Right cardiac atrium (tissue), 5 donors: ENCODE measurements around the gene CNTNAP2. TPM values are rescaled to one million over a fixed set of nuclear protein-coding genes. Genes with fewer than 3 reads are reported as not detected.
"Not testable (repeated sequence)": the region's sequence is repeated elsewhere in the genome, so short reads cannot be mapped to it uniquely, and the experiment has no call there.

Experiments used
- ATAC-seq, 2 donors: fragments of 200-7000 bp; cut with Tn5 transposase; one replicate each; pipeline versions ENCODE4 v1.8.0 to v1.9.1; 2020; ENCODE audit warnings: moderate library complexity in 2 of 2, mild to moderate bottlenecking in 1 of 2
- DNase-seq, 3 donors: peaks; one replicate each; pipeline ENCODE4 v3.0.0-alpha.2; 2020
- H3K27ac ChIP-seq: one replicate; pipeline ENCODE4 v1.5.1; 2013; ENCODE audit warnings: mild to moderate bottlenecking, low read length, control low read depth, moderate library complexity
- H3K27me3 ChIP-seq: one replicate; pipeline ENCODE4 v1.6.1; 2013; ENCODE audit not compliant: control insufficient read depth, insufficient read depth
- H3K4me1 ChIP-seq: one replicate; pipeline ENCODE4 v1.6.1; 2013; ENCODE audit warnings: low read length; ENCODE audit not compliant: control insufficient read depth, insufficient read depth
- H3K4me3 ChIP-seq: one replicate; pipeline ENCODE4 v1.5.1; 2013; ENCODE audit warnings: low read length, control low read depth
- H3K9me3 ChIP-seq: one replicate; pipeline ENCODE4 v1.6.1; 2013; ENCODE audit warnings: low read length; ENCODE audit not compliant: control insufficient read depth
- WGBS: extraction: QIAGEN DNeasy Blood & Tissue Kit; methylation state at CpG from one replicate; pipeline ENCODE4 v1.1.7; 2013; 5-methylcytosine and 5-hydroxymethylcytosine counted together
- intact Hi-C, 4 donors: fragments of 100-400 bp; cut with DNase I; formaldehyde crosslinking; loops; one replicate each; pipeline versions ENCODE4 v1.11.0 to v1.14.0; 2022 to 2023
- polyA plus RNA-seq: library from polyadenylated mRNA; stranded (reverse); fragments of 200-250 nt; gene quantifications from one replicate; pipeline ENCODE4 v1.2.3, GENCODE V29; 2013
- total RNA-seq, 4 donors: library from RNA; stranded (reverse); fragmentation: NEBNext Ultra II Directional; extraction: Animal tissue kit (Norgen Biotek cat#: 25700); gene quantifications; one replicate each; pipeline ENCODE4 v1.2.1, GENCODE V29; 2021
- donor health status: healthy with polysubstance abuse.
- donor health status: DM: no; HTN: yes; CAD: no.
- donor health status: DM: no; HTN: no; CAD: no.
- donor health status: DM: no; HTN: yes; CAD: no; lungs with severe emphysema.
- donor health status: DM: yes; HTN: yes; CAD: no.

Gene CNTNAP2
- total and polyA plus RNA-seq, 5 donors = 0.23 to 1.7 (median 0.91) TPM; not detected in 1

- intact Hi-C loops = no loop called here
- DNase-seq = no peak
- no peaks in the 10 kb centered on the region for H3K27me3 ChIP-seq
- no peaks in the 10 kb centered on the region for H3K4me1 ChIP-seq
- 27% methylated on average over 2 of the region's 2 CpGs for WGBS
- H3K27ac ChIP-seq = no peak overlapping the region
- no peak for ATAC-seq
- no peak overlapping the region for H3K4me3 ChIP-seq
- H3K9me3 ChIP-seq = no peaks in the 10 kb centered on the region
Measured at GRCh38 chr7:147106746-147107145, 990.1 kb downstream of the CNTNAP2 start.

- H3K27me3 ChIP-seq, H3K27ac ChIP-seq, H3K9me3 ChIP-seq, H3K4me3 ChIP-seq, intact Hi-C loops, DNase-seq, ATAC-seq, H3K4me1 ChIP-seq: not testable (repeated sequence)
- 86% methylated on average over 1 of the region's 1 CpG for WGBS
Measured at GRCh38 chr7:147114525-147114924, 997.9 kb downstream of the CNTNAP2 start.

GRCh38 chr7:147136352-147136751, 1019.8 kb downstream of the CNTNAP2 start:
- H3K4me1 ChIP-seq = no peaks in the 10 kb centered on the region
- H3K9me3 ChIP-seq = no peaks in the 10 kb centered on the region
- intact Hi-C loops = no loop called here
- DNase-seq (no peak), ATAC-seq (peak in 1 of 2 donors; percentile 75)
- H3K27ac ChIP-seq = no peak overlapping the region
- no peak overlapping the region for H3K4me3 ChIP-seq
- 47% methylated on average over 2 of the region's 2 CpGs for WGBS
- no peaks in the 10 kb centered on the region for H3K27me3 ChIP-seq

DNA sequence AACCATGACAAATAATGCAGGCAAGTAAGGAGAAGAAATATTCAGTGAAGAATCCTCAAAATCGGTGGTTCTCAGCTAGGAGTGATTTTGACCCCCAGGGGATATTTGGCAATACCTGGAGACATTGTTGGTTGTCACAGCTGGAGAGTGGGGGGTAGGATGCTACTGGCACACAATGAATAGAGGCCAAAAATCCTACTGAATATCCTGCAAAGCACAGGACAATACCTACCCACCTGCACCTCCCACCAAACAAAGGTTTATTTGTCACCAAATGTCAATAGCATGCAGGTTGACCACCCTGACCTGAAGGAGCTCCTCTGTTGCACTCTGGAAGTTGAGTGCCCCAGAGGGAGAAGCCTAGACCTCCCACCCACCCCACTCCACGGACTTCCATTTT, 1028.6 kb downstream of the CNTNAP2 start:
- no peak overlapping the region for H3K27ac ChIP-seq
- H3K4me1 ChIP-seq = no peaks in the 10 kb centered on the region
- ATAC-seq = no peak
- H3K4me3 ChIP-seq = no peak overlapping the region
- WGBS = 49% methylated on average over 2 of the region's 2 CpGs
- H3K9me3 ChIP-seq = no peaks in the 10 kb centered on the region
- no peaks in the 10 kb centered on the region for H3K27me3 ChIP-seq
- no peak for DNase-seq
- intact Hi-C loops = no loop called here

DNA sequence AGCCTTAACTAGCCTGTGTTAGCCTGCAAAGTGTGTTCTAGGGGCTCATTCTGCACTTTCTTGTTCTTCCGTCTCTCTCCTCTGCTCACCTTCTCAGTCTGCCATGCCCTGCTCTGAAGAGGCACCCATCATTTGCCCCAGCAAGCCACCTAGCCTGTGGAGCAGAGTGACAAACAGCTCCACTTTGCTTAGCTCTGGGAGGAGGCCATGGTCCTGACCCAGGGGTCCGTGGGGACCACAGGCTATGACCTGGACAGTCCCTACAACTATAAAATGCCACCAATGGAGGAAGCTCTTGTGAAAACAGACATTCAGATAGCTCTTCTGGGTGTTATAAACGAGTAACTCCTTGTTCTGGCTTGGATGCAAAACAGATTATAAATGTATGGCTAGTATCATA, 1029.6 kb downstream of the CNTNAP2 start:
- WGBS = 71% methylated on average over 3 of the region's 3 CpGs
- H3K4me1 ChIP-seq = no peaks in the 10 kb centered on the region
- H3K27ac ChIP-seq = no peak overlapping the region
- ATAC-seq = no peak
- DNase-seq = no peak
- intact Hi-C loops = no loop called here
- H3K9me3 ChIP-seq = no peaks in the 10 kb centered on the region
- H3K4me3 ChIP-seq = no peak overlapping the region
- no peaks in the 10 kb centered on the region for H3K27me3 ChIP-seq

DNA sequence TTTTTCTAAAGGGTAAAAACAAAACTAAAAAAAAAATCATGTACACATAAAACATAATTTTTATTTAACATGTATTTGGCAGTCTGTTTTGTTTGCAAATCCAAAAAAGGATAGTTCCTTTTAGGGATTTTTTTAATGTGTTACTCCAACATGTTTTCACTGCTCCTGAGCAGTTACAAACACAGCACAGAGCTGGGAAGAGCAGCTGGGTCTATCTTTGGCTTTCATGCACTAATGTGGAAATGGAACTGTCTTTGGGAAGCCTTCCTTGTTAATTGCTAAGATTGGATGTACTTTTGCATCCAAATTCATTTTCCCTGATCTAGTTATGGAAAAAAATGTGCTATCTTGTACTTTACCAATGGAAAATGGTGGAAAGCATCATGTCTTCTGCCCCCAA, 1035.1 kb downstream of the CNTNAP2 start:
- Histone ChIP-seq H3K27ac (no peak overlapping the region), H3K4me3 (no peak overlapping the region), H3K4me1 (no peaks in the 10 kb centered on the region), H3K9me3 (no peaks in the 10 kb centered on the region), H3K27me3 (no peaks in the 10 kb centered on the region)
- intact Hi-C loops = no loop called here
- DNase-seq = no peak
- ATAC-seq = no peak

GRCh38 chr7:147153571-147153970, 1037.0 kb downstream of the CNTNAP2 start:
- 86% methylated on average over 3 of the region's 3 CpGs for WGBS
- intact Hi-C loops = no loop called here
- ATAC-seq (no peak), DNase-seq (no peak)
- Histone ChIP-seq H3K4me3 (no peak overlapping the region), H3K9me3 (no peaks in the 10 kb centered on the region), H3K4me1 (no peaks in the 10 kb centered on the region), H3K27ac (no peak overlapping the region), H3K27me3 (no peaks in the 10 kb centered on the region)

DNA sequence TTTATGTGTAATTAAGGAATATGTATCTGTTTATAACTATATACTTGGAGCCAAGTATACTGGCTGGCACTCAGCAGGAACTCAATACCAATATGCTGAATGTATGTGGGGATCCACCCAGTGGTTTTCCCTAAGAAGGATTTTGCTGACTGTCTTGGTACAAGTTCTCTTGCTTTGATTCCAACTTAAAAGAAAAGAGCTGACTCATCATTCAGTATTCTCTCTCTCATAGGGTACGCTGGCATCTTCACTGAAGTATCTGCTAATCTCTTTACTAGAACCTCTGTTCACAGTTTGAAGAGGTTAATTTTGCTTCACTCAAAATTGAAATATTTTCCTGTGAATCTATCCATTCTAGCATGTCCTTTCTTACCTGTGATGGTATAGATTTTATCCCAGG, 1044.8 kb downstream of the CNTNAP2 start:
- Histone ChIP-seq H3K27me3 (no peaks in the 10 kb centered on the region), H3K4me3 (no peak overlapping the region), H3K9me3 (no peaks in the 10 kb centered on the region), H3K27ac (no peak overlapping the region), H3K4me1 (no peaks in the 10 kb centered on the region)
- DNase-seq = no peak
- WGBS = 81% methylated on average over 1 of the region's 1 CpG
- intact Hi-C loops = no loop called here
- no peak for ATAC-seq

DNA sequence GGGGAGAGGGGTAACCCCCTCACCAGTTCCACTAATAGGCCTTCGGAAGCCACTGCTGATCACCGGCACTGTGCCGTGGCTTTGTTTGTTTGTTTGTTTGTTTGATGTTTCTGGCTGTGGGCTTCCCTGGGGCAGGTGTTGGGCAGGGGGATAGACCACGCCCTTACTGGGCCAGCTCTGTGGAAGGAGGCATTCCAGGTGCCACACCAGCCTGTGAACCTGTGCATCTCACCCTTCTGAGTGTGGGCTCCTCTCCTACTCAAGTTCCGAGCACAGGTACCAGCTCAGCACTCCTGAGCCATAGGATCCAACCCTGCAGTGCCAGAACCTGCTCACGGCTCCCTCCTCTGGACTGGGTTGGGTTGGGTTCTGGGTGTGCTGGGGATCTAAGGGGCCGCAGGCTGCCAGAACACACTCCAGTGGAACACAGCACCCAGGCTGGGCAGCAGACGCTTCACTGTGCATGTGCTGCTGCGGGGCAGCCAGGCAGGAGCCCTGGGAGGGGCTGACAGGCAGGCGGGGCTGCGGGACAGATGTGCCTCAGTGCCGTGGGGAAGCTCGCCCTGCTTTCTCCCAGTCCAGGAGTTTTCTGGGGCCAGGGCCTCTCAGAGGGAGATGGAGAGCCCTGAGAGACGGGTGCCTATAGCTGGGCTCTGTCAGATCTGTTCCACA, 1053.9 kb downstream of the CNTNAP2 start:
- intact Hi-C loops = no loop called here
- no peak for ATAC-seq
- no peaks in the 10 kb centered on the region for H3K4me1 ChIP-seq
- H3K4me3 ChIP-seq = no peak overlapping the region
- no peaks in the 10 kb centered on the region for H3K27me3 ChIP-seq
- peak in 1 of 3 donors; percentile 38 for DNase-seq
- H3K9me3 ChIP-seq = no peaks in the 10 kb centered on the region
- H3K27ac ChIP-seq = no peak overlapping the region
- 80% methylated on average over 14 of the region's 14 CpGs for WGBS

DNA sequence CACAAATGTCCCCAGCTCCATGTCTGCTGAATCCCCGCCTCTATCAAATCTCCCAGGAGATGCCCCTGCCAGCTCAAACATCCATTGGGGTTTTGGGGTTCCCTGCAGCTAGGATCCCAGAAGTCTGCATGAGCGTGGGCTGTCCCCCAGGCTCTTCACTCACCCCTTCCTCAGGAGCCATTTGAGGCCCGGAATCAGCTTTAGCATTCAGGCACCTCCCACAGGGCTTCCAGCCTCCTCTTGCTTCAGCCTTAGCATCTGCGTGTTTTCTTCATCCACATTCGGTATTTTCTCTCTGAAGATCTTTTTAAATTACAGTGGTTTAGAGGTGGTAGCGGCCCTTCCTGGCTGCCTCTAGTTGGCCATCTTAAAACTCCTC, 1054.4 kb downstream of the CNTNAP2 start:
- Histone ChIP-seq H3K27ac (no peak overlapping the region), H3K9me3 (no peaks in the 10 kb centered on the region), H3K4me1 (no peaks in the 10 kb centered on the region), H3K4me3 (no peak overlapping the region), H3K27me3 (no peaks in the 10 kb centered on the region)
- intact Hi-C loops = no loop called here
- DNase-seq (no peak), ATAC-seq (no peak)
- 73% methylated on average over 6 of the region's 6 CpGs for WGBS

GRCh38 chr7:147173883-147174282, 1057.3 kb downstream of the CNTNAP2 start:
- Histone ChIP-seq H3K4me1 (no peaks in the 10 kb centered on the region), H3K4me3 (no peak overlapping the region), H3K9me3 (no peaks in the 10 kb centered on the region), H3K27ac (no peak overlapping the region), H3K27me3 (no peaks in the 10 kb centered on the region)
- DNase-seq (no peak), ATAC-seq (no peak)
- intact Hi-C loops = no loop called here

DNA sequence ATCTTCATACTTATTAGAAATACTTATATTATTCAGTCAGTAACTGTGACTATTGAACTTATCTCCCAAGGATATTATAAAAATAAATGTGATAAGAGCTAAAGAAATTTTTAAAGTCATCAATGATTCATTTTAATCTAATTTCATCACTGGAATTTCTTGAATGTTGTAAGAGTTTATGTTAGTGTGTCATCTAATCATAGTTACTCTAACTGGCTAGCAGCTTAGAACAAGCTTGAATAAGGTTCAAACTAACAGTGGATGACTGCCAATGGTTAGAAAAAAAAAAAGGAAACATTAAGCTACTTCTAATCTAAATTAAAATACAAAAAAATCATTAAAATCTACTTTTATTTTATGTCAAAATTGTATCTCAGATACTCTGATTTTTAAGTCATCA, 1066.3 kb downstream of the CNTNAP2 start:
- H3K4me1 ChIP-seq = no peaks in the 10 kb centered on the region
- DNase-seq (no peak), ATAC-seq (no peak)
- intact Hi-C loops = no loop called here
- no peaks in the 10 kb centered on the region for H3K9me3 ChIP-seq
- no peak overlapping the region for H3K4me3 ChIP-seq
- H3K27ac ChIP-seq = no peak overlapping the region
- H3K27me3 ChIP-seq = no peaks in the 10 kb centered on the region
